ENCODE measurements around the gene IMP4. TPM values are rescaled to one million over a fixed set of nuclear protein-coding genes. Genes with fewer than 3 reads are reported as not detected.
A peak's percentile ranks its signal among the peaks of the same experiment; 100 is the strongest.

IMP4 gene
- total and polyA plus RNA-seq, 2 of the 13 experiments (the other 11 are each of a cell fraction or from before 2014, with no cell fraction given): 142 to 158 TPM

GRCh38 chr2:130341562-130342019 lies 1.1 kb upstream of the IMP4 start (continued):
- TF ChIP-seq PTBP1 (IDR thresholded peaks at IDR 0.05; ENCODE audit: low read depth, low read length, poor library complexity, severe bottlenecking): no peak
- 0 out of 2 replicates have a peak, but pooled peaks have one; percentile 10 for TF ChIP-seq ZNF749 (CRISPR knock-in tag; IDR thresholded peaks at IDR 0.05; ENCODE audit: borderline replicate concordance)
- peak; percentile 66; the same call in 1 of the 2 replicates for TF ChIP-seq ZSCAN21 (CRISPR knock-in tag; IDR thresholded peaks at IDR 0.05; ENCODE audit: borderline replicate concordance)
- TF ChIP-seq ZNF550 (CRISPR knock-in tag; IDR thresholded peaks at IDR 0.05; ENCODE audit: borderline replicate concordance): no peak
- 0 out of 2 replicates have a peak, but pooled peaks have one; percentile 30 for TF ChIP-seq PCBP1 (IDR thresholded peaks at IDR 0.05; ENCODE audit: borderline replicate concordance, low read depth, low read length)
- no peak for TF ChIP-seq SAP130 (CRISPR knock-in tag; IDR thresholded peaks at IDR 0.05; ENCODE audit: low read depth)
- TF ChIP-seq, protein P1, sequence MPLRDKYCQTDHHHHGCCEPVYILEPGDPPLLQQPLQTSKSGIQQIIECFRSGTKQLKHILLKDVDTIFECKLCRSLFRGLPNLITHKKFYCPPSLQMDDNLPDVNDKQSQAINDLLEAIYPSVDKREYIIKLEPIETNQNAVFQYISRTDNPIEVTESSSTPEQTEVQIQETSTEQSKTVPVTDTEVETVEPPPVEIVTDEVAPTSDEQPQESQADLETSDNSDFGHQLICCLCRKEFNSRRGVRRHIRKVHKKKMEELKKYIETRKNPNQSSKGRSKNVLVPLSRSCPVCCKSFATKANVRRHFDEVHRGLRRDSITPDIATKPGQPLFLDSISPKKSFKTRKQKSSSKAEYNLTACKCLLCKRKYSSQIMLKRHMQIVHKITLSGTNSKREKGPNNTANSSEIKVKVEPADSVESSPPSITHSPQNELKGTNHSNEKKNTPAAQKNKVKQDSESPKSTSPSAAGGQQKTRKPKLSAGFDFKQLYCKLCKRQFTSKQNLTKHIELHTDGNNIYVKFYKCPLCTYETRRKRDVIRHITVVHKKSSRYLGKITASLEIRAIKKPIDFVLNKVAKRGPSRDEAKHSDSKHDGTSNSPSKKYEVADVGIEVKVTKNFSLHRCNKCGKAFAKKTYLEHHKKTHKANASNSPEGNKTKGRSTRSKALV (CRISPR knock-in tag; IDR thresholded peaks at IDR 0.05): 0 out of 2 replicates have a peak, but pooled peaks have one; percentile 4
- 0 out of 2 replicates have a peak, but pooled peaks have one; percentile 19 for TF ChIP-seq ZNF607 (CRISPR knock-in tag; IDR thresholded peaks at IDR 0.05; ENCODE audit: borderline replicate concordance)
- TF ChIP-seq MTF2 (CRISPR knock-in tag; IDR thresholded peaks at IDR 0.05; ENCODE audit: borderline replicate concordance): 0 out of 2 replicates have a peak, but pooled peaks have one; percentile 73
- TF ChIP-seq, protein P2, sequence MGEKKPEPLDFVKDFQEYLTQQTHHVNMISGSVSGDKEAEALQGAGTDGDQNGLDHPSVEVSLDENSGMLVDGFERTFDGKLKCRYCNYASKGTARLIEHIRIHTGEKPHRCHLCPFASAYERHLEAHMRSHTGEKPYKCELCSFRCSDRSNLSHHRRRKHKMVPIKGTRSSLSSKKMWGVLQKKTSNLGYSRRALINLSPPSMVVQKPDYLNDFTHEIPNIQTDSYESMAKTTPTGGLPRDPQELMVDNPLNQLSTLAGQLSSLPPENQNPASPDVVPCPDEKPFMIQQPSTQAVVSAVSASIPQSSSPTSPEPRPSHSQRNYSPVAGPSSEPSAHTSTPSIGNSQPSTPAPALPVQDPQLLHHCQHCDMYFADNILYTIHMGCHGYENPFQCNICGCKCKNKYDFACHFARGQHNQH (CRISPR knock-in tag; IDR thresholded peaks at IDR 0.05): no peak
- TF ChIP-seq ZNF597 (CRISPR knock-in tag; IDR thresholded peaks at IDR 0.05): no peak
- TF ChIP-seq ZNF747 (CRISPR knock-in tag; IDR thresholded peaks at IDR 0.05; ENCODE audit: borderline replicate concordance): 0 out of 2 replicates have a peak, but pooled peaks have one; percentile 22
- no peak for TF ChIP-seq HMG20B (CRISPR knock-in tag; conservative IDR thresholded peaks at IDR 0.05)
- TF ChIP-seq ZNF468 (CRISPR knock-in tag; IDR thresholded peaks at IDR 0.05): no peak
- 0 out of 2 replicates have a peak, but pooled peaks have one; percentile 15 for TF ChIP-seq KDM5B (CRISPR knock-in tag; IDR thresholded peaks at IDR 0.05; ENCODE audit: borderline replicate concordance)
- no peak for TF ChIP-seq ZBTB3 (CRISPR knock-in tag; IDR thresholded peaks at IDR 0.05; ENCODE audit: borderline replicate concordance, low read depth)
